Ovary (tissue), 3 donors: ENCODE results near the gene LMO7.

ENCODE experiments used
- CTCF ChIP-seq, 3 donors: fragments of 450-650 bp in 2 of 3; fragments of 200-600 bp in 1 of 3; IDR thresholded peaks; one replicate each; pipeline versions ENCODE4 v1.5.1 to v1.8.0; 2016 to 2022; ENCODE audit warnings: antibody characterized with exemption in 3 of 3, mild to moderate bottlenecking in 1 of 3
- EP300 ChIP-seq: sonication (generic); formaldehyde crosslinking; IDR thresholded peaks from one replicate; pipeline ENCODE4 v1.6.1; 2017; ENCODE audit warnings: antibody characterized with exemption
- POLR2A ChIP-seq: fragments of 450-650 bp; IDR thresholded peaks from one replicate; pipeline ENCODE4 v1.6.1; 2017; ENCODE audit warnings: antibody characterized with exemption, mild to moderate bottlenecking, moderate library complexity
- donor health status: DM: no; HTN: no; CAD: no.

- TF ChIP-seq CTCF (IDR thresholded peaks at IDR 0.05): no peak
- no peak for TF ChIP-seq POLR2A
- TF ChIP-seq EP300: no peak
These were observed 167.1 kb downstream of the LMO7 start for GRCh38 chr13:75803164-75803611.
